Measurements from ENCODE around the gene CADM1. TPM values are rescaled to one million over a fixed set of nuclear protein-coding genes. Genes with fewer than 3 reads are reported as not detected.

Gene CADM1
- total and polyA plus RNA-seq, 2 donors (not counting 3 experiments of a cell fraction or from before 2014, with no cell fraction given) = 0.52 to 2.6 TPM

DNA sequence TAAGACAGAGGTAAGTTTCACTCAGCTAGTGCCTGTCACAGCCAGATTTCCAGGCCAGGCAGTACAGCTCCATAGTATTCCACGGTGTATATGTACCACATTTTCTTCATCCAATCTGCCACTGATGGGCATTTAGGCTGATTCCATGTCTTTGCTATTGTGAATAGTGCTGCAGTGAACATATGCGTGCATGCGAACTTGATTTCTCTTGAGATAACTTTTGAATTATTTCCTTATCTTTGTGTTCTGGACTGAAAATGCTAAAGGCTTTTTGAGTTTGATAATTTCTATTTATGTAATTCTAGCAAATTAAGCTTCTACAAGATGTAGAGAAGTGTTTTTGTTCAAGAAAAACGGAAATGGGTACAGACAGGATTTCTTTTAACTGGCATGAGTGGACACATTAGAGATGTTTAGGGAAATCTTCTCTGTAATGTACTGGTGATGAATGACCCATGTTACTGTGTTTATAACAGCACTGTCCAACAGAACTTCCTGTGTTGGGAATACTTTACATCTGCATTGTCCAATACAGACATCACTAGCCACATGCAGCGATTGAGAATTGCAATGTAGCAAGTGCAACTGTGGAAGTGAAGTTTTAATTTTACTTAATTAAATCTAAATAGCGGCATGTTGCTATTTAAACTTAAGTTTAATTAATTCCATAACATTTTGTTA, 151.3 kb downstream of the CADM1 start:
- DNase-seq (ENCODE audit: low read depth, low spot score) = no peak
- Histone ChIP-seq H3K9me3 (replicated peaks; ENCODE audit: control insufficient read depth, insufficient read depth, low read length) (no peaks in the 10 kb centered on the region), H3K4me3 (replicated peaks in 1 of 3; ENCODE audit: insufficient read depth in 1 of 3, low read depth in 1 of 3, low read length in 3 of 3) (no peak overlapping the region), H3K4me2 (ENCODE audit: insufficient read depth, low read length) (no peak overlapping the region), H3K9me1 (replicated peaks; ENCODE audit: control insufficient read depth, extremely low read depth, insufficient read depth, low read length) (no peaks in the 10 kb centered on the region), H3K27me3 (ENCODE audit: control insufficient read depth in 2 of 2, insufficient read depth in 2 of 2, low read length in 2 of 2) (no peaks in the 10 kb centered on the region), H2AFZ (ENCODE audit: low read depth, low read length) (no peak overlapping the region), H3K27ac (ENCODE audit: insufficient read depth, low read depth, low read length) (no peak overlapping the region), H4K20me1 (replicated peaks; ENCODE audit: control insufficient read depth, extremely low read depth, insufficient read depth, low read length) (no peaks in the 10 kb centered on the region), H3K36me3 (ENCODE audit: control insufficient read depth in 2 of 2, extremely low read depth in 1 of 2, insufficient read depth in 2 of 2, low read length in 2 of 2) (no peaks in the 10 kb centered on the region), H3K79me2 (ENCODE audit: control insufficient read depth, insufficient read depth, low read length) (no peaks in the 10 kb centered on the region), H3K4me1 (ENCODE audit: control insufficient read depth, extremely low read depth, insufficient read depth, low read length) (no peaks in the 10 kb centered on the region), H3K9ac (replicated peaks; ENCODE audit: extremely low read depth, insufficient read depth, low read length) (no peak overlapping the region)
- no peak for FAIRE-seq
- ChIA-PET CTCF (interaction anchor here (0.9 kb wide), 1 partner anchor 18 kb away, joined by 4 read pairs; no protein-coding TSS in a partner anchor), POLR2A (no interaction called here)
- TF ChIP-seq FOS (IDR thresholded peaks at IDR 0.05; ENCODE audit: borderline replicate concordance, insufficient read depth, low read length) (no peak), MYC (IDR thresholded peaks at IDR 0.05; ENCODE audit: low read depth, low read length) (no peak), POLR2AphosphoS5 (IDR thresholded peaks at IDR 0.05; ENCODE audit: insufficient read depth, low read depth, low read length) (no peak), GATA2 (IDR thresholded peaks at IDR 0.05; ENCODE audit: insufficient read depth, insufficient read length, low read depth, low read length) (no peak), EZH2 (IDR thresholded peaks at IDR 0.05; ENCODE audit: borderline replicate concordance, low read depth, low read length, severe bottlenecking) (no peak), JUN (IDR thresholded peaks at IDR 0.05; ENCODE audit: borderline replicate concordance, insufficient read depth, insufficient read length, low read depth) (no peak), POLR2A (IDR thresholded peaks at IDR 0.05; ENCODE audit: low read depth, low read length) (no peak)
- TF ChIP-seq, protein P1, sequence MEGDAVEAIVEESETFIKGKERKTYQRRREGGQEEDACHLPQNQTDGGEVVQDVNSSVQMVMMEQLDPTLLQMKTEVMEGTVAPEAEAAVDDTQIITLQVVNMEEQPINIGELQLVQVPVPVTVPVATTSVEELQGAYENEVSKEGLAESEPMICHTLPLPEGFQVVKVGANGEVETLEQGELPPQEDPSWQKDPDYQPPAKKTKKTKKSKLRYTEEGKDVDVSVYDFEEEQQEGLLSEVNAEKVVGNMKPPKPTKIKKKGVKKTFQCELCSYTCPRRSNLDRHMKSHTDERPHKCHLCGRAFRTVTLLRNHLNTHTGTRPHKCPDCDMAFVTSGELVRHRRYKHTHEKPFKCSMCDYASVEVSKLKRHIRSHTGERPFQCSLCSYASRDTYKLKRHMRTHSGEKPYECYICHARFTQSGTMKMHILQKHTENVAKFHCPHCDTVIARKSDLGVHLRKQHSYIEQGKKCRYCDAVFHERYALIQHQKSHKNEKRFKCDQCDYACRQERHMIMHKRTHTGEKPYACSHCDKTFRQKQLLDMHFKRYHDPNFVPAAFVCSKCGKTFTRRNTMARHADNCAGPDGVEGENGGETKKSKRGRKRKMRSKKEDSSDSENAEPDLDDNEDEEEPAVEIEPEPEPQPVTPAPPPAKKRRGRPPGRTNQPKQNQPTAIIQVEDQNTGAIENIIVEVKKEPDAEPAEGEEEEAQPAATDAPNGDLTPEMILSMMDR (IDR thresholded peaks at IDR 0.05; ENCODE audit: extremely low read depth in 1 of 2, insufficient read depth in 1 of 2, low read depth in 1 of 2, low read length in 2 of 2) = no peak
- TF ChIP-seq, protein P2, sequence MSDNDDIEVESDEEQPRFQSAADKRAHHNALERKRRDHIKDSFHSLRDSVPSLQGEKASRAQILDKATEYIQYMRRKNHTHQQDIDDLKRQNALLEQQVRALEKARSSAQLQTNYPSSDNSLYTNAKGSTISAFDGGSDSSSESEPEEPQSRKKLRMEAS (IDR thresholded peaks at IDR 0.05; ENCODE audit: insufficient read depth, insufficient read length) = no peak
- intact Hi-C loops (cut with micrococcal nuclease) (no loop called here), dilution Hi-C loops (cut with MboI; ENCODE audit: extremely low pct_ligation_motif_present, low sequenced_read_pairs) (no loop called here)
- BruUV-seq (replicated peaks) = no TSS peak
